GM13976 (cell line): Measurements from ENCODE around the gene ARMC6.
"Not testable (repeated sequence)": the region's sequence is repeated elsewhere in the genome, so short reads cannot be mapped to it uniquely, and the experiment has no call there.

ENCODE experiments used
- DNase-seq: peaks from one replicate; pipeline ENCODE4 v3.0.0; 2012; ENCODE audit warnings: low spot score
- CTCF ChIP-seq: IDR thresholded peaks from 2 replicates; pipeline ENCODE4 v1.5.1; 2012; ENCODE audit warnings: borderline replicate concordance, mild to moderate bottlenecking; ENCODE audit not compliant: insufficient read depth; ENCODE audit errors: extremely low read depth, missing control alignments, control extremely low read depth
- in situ Hi-C: fragments of 300-500 bp; cut with MboI; formaldehyde crosslinking; loops from one replicate; pipeline ENCODE4 v1.12.0; 2022; ENCODE audit warnings: low sequenced_read_pairs, mixed read lengths, inconsistent platforms; ENCODE audit not compliant: unreplicated experiment

ARMC6 gene

GRCh38 chr19:19094513-19094912 lies 61.1 kb downstream of the ARMC6 start:
- TF ChIP-seq CTCF, result no peak
- DNase-seq, result no peak
- in situ Hi-C loops, result no loop called here

- in situ Hi-C loops, result no loop called here
- no peak for TF ChIP-seq CTCF
Measured at GRCh38 chr19:19095691-19096090, 62.3 kb downstream of the ARMC6 start.

GRCh38 chr19:19096641-19097627 lies 63.5 kb downstream of the ARMC6 start:
- in situ Hi-C loops, result no loop called here
- no peak for DNase-seq
- no peak for TF ChIP-seq CTCF

More at GRCh38 chr19:19095691-19096090, 62.3 kb downstream of the ARMC6 start:
- DNase-seq, result no peak

GRCh38 chr19:19098084-19098702 lies 64.8 kb downstream of the ARMC6 start:
- DNase-seq, result no peak
- no peak for TF ChIP-seq CTCF
- in situ Hi-C loops, result no loop called here

GRCh38 chr19:19098703-19099632 lies 65.6 kb downstream of the ARMC6 start:
- no peak for DNase-seq
- no peak for TF ChIP-seq CTCF
- in situ Hi-C loops, result no loop called here

- TF ChIP-seq CTCF, result no peak
- in situ Hi-C loops, result no loop called here
- no peak for DNase-seq
Measured at GRCh38 chr19:19101540-19101939, 68.1 kb downstream of the ARMC6 start.

GRCh38 chr19:19102566-19102965 lies 69.2 kb downstream of the ARMC6 start:
- DNase-seq, in situ Hi-C loops: not testable (repeated sequence)
